GM12801 (cell line): Measurements from ENCODE around the gene CCDC93.

Experiments used
- TF ChIP-seq, protein P1 (sequence below): IDR thresholded peaks from one replicate; pipeline ENCODE4 v1.5.1; 2011; ENCODE audit warnings: control low read depth; ENCODE audit not compliant: insufficient read length; ENCODE audit errors: extremely low read depth

CCDC93 gene

DNA sequence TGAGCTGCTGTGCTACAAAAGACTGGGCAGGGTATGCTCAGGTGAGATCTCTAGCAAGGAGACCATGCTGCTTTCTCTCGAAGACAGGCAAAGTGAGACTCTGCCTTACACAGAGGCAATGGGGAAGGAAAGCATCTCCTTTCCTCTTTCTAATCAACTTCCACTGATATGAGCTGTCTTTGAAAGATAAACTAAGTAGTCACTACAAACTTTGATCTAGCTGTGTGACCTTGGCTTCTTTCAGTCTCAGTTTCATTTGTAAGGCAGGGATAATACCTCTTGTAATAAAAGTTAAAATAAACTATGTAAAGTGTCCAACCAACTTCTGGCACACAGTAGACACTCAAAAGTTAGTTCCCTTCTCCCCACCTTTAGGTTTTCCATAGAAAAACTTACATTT is 7.5 kb downstream of the CCDC93 start:
- TF ChIP-seq, protein P1, sequence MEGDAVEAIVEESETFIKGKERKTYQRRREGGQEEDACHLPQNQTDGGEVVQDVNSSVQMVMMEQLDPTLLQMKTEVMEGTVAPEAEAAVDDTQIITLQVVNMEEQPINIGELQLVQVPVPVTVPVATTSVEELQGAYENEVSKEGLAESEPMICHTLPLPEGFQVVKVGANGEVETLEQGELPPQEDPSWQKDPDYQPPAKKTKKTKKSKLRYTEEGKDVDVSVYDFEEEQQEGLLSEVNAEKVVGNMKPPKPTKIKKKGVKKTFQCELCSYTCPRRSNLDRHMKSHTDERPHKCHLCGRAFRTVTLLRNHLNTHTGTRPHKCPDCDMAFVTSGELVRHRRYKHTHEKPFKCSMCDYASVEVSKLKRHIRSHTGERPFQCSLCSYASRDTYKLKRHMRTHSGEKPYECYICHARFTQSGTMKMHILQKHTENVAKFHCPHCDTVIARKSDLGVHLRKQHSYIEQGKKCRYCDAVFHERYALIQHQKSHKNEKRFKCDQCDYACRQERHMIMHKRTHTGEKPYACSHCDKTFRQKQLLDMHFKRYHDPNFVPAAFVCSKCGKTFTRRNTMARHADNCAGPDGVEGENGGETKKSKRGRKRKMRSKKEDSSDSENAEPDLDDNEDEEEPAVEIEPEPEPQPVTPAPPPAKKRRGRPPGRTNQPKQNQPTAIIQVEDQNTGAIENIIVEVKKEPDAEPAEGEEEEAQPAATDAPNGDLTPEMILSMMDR = no peak

- TF ChIP-seq, protein P1 = no peak
Measured at GRCh38 chr2:118003396-118003824, 10.5 kb downstream of the CCDC93 start.

DNA sequence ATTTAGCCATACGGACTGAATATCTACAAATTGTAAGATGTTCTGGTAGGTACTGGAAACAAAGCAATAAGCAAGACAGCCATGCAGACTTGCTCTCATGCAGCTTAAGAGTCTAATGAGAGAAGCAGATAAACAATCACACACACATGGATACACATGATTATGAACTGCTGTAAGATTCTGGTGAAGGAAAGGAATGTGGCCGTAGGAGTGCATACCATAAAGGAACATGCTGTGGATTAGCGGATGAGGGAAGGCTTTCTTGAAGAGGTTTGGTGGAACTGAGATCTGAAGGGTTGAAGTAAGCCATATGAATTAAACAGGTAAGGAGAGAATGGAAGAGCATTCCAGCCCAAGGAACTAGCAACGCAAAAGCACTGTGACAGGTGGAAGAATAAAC is 13.8 kb downstream of the CCDC93 start:
- TF ChIP-seq, protein P1 = no peak

DNA sequence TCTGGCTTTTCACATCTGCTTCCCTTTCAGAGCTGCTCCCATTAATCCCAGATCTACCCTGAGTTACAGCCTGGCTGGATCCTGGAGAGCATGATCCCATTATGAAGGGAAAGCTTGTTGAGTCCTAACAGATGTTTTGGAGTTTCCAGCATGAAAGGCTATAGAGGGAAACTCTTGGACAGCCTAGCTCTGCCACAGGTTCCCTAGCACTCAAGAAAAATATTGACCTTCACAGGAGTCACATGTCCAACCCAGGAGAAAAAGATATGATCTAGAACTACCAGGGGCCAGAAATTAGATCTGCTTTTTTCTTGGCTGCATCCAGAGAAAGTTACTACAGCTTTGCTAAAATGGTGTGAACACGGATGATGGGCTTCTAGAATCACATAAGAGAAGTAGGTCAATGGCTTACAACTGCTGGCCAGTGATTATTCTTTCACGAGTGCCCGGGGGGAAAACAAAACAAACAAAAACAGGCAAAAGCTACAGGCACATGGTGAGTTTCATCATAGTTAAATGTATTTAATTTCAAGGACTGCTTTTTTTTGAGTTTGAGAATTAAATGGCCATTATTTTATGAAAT is 15.9 kb downstream of the CCDC93 start:
- TF ChIP-seq, protein P1 = no peak

GRCh38 chr2:117996525-117996924 is 17.3 kb downstream of the CCDC93 start:
- TF ChIP-seq, protein P1 = no peak

GRCh38 chr2:117994729-117995128 is 19.1 kb downstream of the CCDC93 start:
- TF ChIP-seq, protein P1 = no peak

DNA sequence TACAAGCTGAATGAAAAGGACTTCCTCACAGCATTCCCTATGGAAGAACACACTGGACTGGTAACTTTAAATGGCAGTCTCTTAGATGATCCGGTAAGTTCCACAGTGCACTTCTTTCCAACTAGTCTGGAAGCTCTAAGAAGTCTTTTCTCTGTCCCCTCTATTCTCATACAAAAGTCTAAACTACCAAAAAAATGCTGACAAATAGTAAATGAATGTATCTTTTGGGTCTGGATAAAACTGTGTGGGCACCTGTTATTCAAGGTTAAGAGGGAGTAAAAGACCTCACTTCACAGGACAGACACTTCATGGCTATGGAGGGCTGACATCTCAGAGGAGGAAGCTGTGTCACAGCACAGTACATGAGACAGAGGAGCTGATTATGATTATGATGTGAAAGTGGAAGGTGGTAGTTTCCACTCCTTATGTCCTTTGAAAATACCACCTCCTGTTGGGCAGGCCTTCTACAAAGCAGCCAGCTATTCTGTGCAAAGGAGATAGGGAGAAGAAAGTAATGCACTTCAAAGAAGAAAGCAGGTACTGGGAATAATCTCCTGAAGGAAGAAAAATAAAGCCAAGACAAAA is 23.9 kb downstream of the CCDC93 start:
- TF ChIP-seq, protein P1 = no peak
